Ovary (tissue), 3 donors: Measurements from ENCODE around the gene UBE3D.

ENCODE experiments used
- POLR2A ChIP-seq: fragments of 450-650 bp; IDR thresholded peaks from one replicate; pipeline ENCODE4 v1.6.1; 2017; ENCODE audit warnings: antibody characterized with exemption, mild to moderate bottlenecking, moderate library complexity
- TF ChIP-seq, protein P1 (sequence below), 3 donors: fragments of 450-650 bp in 2 of 3; fragments of 200-600 bp in 1 of 3; IDR thresholded peaks; one replicate each; pipeline versions ENCODE4 v1.5.1 to v1.8.0; 2016 to 2022; ENCODE audit warnings: antibody characterized with exemption in 3 of 3, mild to moderate bottlenecking in 1 of 3
- donor health status: DM: no; HTN: no; CAD: no.

DNA sequence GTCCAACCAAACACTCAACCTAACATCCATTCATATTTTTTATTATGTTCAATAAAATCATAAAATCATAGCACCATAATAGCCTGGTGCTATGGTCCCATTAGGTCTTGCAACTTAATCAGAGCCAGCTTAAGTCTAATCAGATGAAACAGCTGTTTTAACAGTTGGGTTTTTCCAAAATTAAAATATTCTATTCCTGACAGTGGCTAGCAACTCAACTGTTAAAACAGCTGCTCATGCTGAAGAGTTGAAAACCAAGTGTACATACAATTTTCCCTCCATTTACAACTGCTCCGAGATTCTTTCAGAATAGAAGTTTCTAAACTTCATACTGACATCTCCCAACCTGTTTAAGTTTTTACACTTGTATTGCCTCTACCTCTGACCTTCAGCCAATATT lies 89.5 kb downstream of the UBE3D start:
- no peak for TF ChIP-seq POLR2A
- TF ChIP-seq, protein P1, sequence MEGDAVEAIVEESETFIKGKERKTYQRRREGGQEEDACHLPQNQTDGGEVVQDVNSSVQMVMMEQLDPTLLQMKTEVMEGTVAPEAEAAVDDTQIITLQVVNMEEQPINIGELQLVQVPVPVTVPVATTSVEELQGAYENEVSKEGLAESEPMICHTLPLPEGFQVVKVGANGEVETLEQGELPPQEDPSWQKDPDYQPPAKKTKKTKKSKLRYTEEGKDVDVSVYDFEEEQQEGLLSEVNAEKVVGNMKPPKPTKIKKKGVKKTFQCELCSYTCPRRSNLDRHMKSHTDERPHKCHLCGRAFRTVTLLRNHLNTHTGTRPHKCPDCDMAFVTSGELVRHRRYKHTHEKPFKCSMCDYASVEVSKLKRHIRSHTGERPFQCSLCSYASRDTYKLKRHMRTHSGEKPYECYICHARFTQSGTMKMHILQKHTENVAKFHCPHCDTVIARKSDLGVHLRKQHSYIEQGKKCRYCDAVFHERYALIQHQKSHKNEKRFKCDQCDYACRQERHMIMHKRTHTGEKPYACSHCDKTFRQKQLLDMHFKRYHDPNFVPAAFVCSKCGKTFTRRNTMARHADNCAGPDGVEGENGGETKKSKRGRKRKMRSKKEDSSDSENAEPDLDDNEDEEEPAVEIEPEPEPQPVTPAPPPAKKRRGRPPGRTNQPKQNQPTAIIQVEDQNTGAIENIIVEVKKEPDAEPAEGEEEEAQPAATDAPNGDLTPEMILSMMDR (IDR thresholded peaks at IDR 0.05): no peak
